GM23338 (cell line): Measurements from ENCODE around the gene TLE1.

ENCODE experiments used
- CREB1 ChIP-seq: fragments of 250-450 bp; sonication (Bioruptor Pico); IDR thresholded peaks from 2 replicates; pipeline ENCODE4 v1.5.0; 2020; ENCODE audit warnings: low read depth, mild to moderate bottlenecking, moderate library complexity
- CTCF ChIP-seq, 2 experiments: fragments of 200-600 bp in 1 of 2; sonication (generic) in 1 of 2; conservative IDR thresholded peaks; 2 replicates each; pipeline versions ENCODE4 v1.5.1 to v1.6.1; 2016 to 2017; ENCODE audit warnings: antibody characterized with exemption in 2 of 2, low read depth in 2 of 2, mild to moderate bottlenecking in 2 of 2, moderate library complexity in 1 of 2
- ETS1 ChIP-seq: IDR thresholded peaks from 2 replicates; pipeline ENCODE4 v1.6.1; 2016; ENCODE audit warnings: antibody characterized with exemption
- EZH2 ChIP-seq: fragments of 200-600 bp; sonication (generic); IDR thresholded peaks from one replicate; pipeline ENCODE4 v1.8.0; 2017; ENCODE audit warnings: antibody characterized with exemption, mild to moderate bottlenecking, low read depth; ENCODE audit not compliant: unreplicated experiment
- EZH2phosphoT487 ChIP-seq: fragments of 200-600 bp; sonication (generic); IDR thresholded peaks from one replicate; pipeline ENCODE4 v1.8.1; 2018; ENCODE audit warnings: antibody characterized with exemption; ENCODE audit not compliant: unreplicated experiment
- JUNB ChIP-seq: IDR thresholded peaks from one replicate; pipeline ENCODE4 v1.6.1; 2016; ENCODE audit warnings: antibody characterized with exemption; ENCODE audit not compliant: unreplicated experiment
- NANOG ChIP-seq: IDR thresholded peaks from 2 replicates; pipeline ENCODE4 v1.6.1; 2016; ENCODE audit warnings: antibody characterized with exemption, borderline replicate concordance
- POLR2AphosphoS5 ChIP-seq: IDR thresholded peaks from 2 replicates; pipeline ENCODE4 v1.6.1; 2016; ENCODE audit warnings: antibody characterized with exemption, low read depth
- REST ChIP-seq: IDR thresholded peaks from one replicate; pipeline ENCODE4 v1.6.1; 2018; ENCODE audit warnings: antibody characterized with exemption; ENCODE audit not compliant: unreplicated experiment
- STAT1 ChIP-seq: IDR thresholded peaks from one replicate; pipeline ENCODE4 v1.6.1; 2016; ENCODE audit warnings: antibody characterized with exemption; ENCODE audit not compliant: unreplicated experiment
- ZNF114 ChIP-seq: fragments of 250-450 bp; sonication (Bioruptor Pico); IDR thresholded peaks from 2 replicates; pipeline ENCODE4 v1.5.0; 2020; ENCODE audit warnings: mild to moderate bottlenecking, moderate library complexity
- ZNF331 ChIP-seq: fragments of 250-450 bp; sonication (Bioruptor Pico); IDR thresholded peaks from 2 replicates; pipeline ENCODE4 v1.5.0; 2020; ENCODE audit warnings: low read depth, mild to moderate bottlenecking, moderate library complexity

GRCh38 chr9:81664638-81665222 is 24.6 kb downstream of the TLE1 start:
- TF ChIP-seq POLR2AphosphoS5 (no peak), CTCF (conservative IDR thresholded peaks at IDR 0.05; ENCODE audit: low read depth in 2 of 2) (no peak), JUNB (no peak), REST (no peak), EZH2 (no peak), EZH2phosphoT487 (no peak), STAT1 (no peak), ZNF114 (CRISPR knock-in tag) (no peak), ETS1 (no peak), NANOG (no peak), CREB1 (CRISPR knock-in tag) (no peak), ZNF331 (CRISPR knock-in tag) (no peak)
